PC-3 (cell line): ENCODE data around the gene SESTD1. TPM values are rescaled to one million over a fixed set of nuclear protein-coding genes. Genes with fewer than 3 reads are reported as not detected.

ENCODE experiments used
- ATAC-seq: fragments of 200-7000 bp; cut with Tn5 transposase; 2 replicates; pipeline ENCODE4 v1.9.1; 2020; ENCODE audit warnings: mild to moderate bottlenecking, moderate library complexity
- BruUV-seq: library from RNA; stranded (reverse); fragments of 400-500 nt; replicated peaks from 2 replicates; lab custom pipeline; 2021; lab: Mats Ljungman, UMichigan
- CTCF ChIA-PET: fragments of 300-600 bp; sonication (Branson Sonifier 250); formaldehyde crosslinking; loops from one replicate; lab custom pipeline; 2022; ENCODE audit warnings: antibody characterized with exemption; lab: Charles Lee
- POLR2A ChIA-PET: fragments of 300-600 bp; sonication (Branson Sonifier 250); formaldehyde crosslinking; loops from one replicate; lab custom pipeline; 2022; ENCODE audit warnings: antibody characterized with exemption; ENCODE audit not compliant: unreplicated experiment; lab: Charles Lee
- DNase-seq: peaks from one replicate; pipeline ENCODE4 v3.0.0-alpha.2; 2015
- H2AFZ ChIP-seq: fragments of 300-600 bp; sonication (generic); 2 replicates; pipeline ENCODE4 v1.6.0; 2016; ENCODE audit warnings: antibody characterized with exemption, low read length
- H3F3A ChIP-seq: fragments of 300-600 bp; sonication (generic); one replicate; pipeline ENCODE4 v1.6.0; 2017; ENCODE audit warnings: antibody characterized with exemption, low read length, control low read depth, mild to moderate bottlenecking; ENCODE audit not compliant: unreplicated experiment
- H3K27ac ChIP-seq: fragments of 300-600 bp; sonication (generic); 2 replicates; pipeline ENCODE4 v1.5.1; 2016; ENCODE audit warnings: mild to moderate bottlenecking, low read length
- H3K27me3 ChIP-seq: fragments of 300-600 bp; sonication (generic); 2 replicates; pipeline ENCODE4 v1.6.1; 2016; ENCODE audit warnings: low read length, mixed read lengths
- H3K36me3 ChIP-seq: fragments of 300-600 bp; sonication (generic); 2 replicates; pipeline ENCODE4 v1.6.1; 2016; ENCODE audit warnings: low read depth, mixed run types, low read length, mixed read lengths
- H3K4me1 ChIP-seq: fragments of 300-600 bp; sonication (generic); 2 replicates; pipeline ENCODE4 v1.5.1; 2016; ENCODE audit warnings: low read length; ENCODE audit not compliant: insufficient read depth
- H3K4me2 ChIP-seq: fragments of 300-600 bp; sonication (generic); 2 replicates; pipeline ENCODE4 v1.6.0; 2016; ENCODE audit warnings: low read length
- H3K4me3 ChIP-seq: fragments of 300-600 bp; sonication (generic); 2 replicates; pipeline ENCODE4 v1.5.1; 2016; ENCODE audit warnings: mild to moderate bottlenecking, low read length, mixed read lengths
- H3K79me2 ChIP-seq: fragments of 300-600 bp; sonication (generic); 2 replicates; pipeline ENCODE4 v1.6.1; 2017; ENCODE audit warnings: low read length, mixed read lengths
- H3K9ac ChIP-seq: fragments of 300-600 bp; sonication (generic); 2 replicates; pipeline ENCODE4 v1.6.0; 2016; ENCODE audit warnings: mild to moderate bottlenecking, low read length
- H3K9me2 ChIP-seq: fragments of 300-600 bp; sonication (generic); replicated peaks from 2 replicates; pipeline ENCODE4 v1.6.1; 2016; ENCODE audit warnings: mixed run types, low read length, mixed read lengths
- H3K9me3 ChIP-seq: fragments of 300-600 bp; sonication (generic); 2 replicates; pipeline ENCODE4 v1.6.1; 2016; ENCODE audit warnings: low read length, mixed read lengths
- H4K20me1 ChIP-seq: fragments of 300-600 bp; sonication (generic); 2 replicates; pipeline ENCODE4 v1.6.1; 2016; ENCODE audit warnings: low read length, mixed read lengths
- EZH2 ChIP-seq: fragments of 300-600 bp; sonication (generic); IDR thresholded peaks from one replicate; pipeline ENCODE4 v1.6.1; 2017; ENCODE audit warnings: antibody characterized with exemption, mild to moderate bottlenecking, low read length; ENCODE audit not compliant: unreplicated experiment
- EZH2phosphoT487 ChIP-seq: fragments of 300-600 bp; sonication (generic); IDR thresholded peaks from 2 replicates; pipeline ENCODE4 v1.6.1; 2018; ENCODE audit warnings: mild to moderate bottlenecking, antibody characterized with exemption, low read length, borderline replicate concordance
- intact Hi-C: fragments of 100-400 bp; cut with micrococcal nuclease; formaldehyde crosslinking; loops from 2 replicates; pipeline ENCODE4 v1.9.0; 2023
- total RNA-seq: library from RNA; depleted of rRNA; stranded (reverse); fragments of >200 nt; gene quantifications from 2 replicates; pipeline ENCODE4 v1.2.3, GENCODE V29; 2014
- TF ChIP-seq, protein P1 (sequence below): fragments of 300-600 bp; sonication (generic); conservative IDR thresholded peaks from 2 replicates; pipeline ENCODE4 v1.5.1; 2017; ENCODE audit warnings: antibody characterized with exemption, low read depth, mild to moderate bottlenecking, low read length

The SESTD1 gene
- total RNA-seq, 1 experiment from 2014 or later, result 12.2 TPM

DNA sequence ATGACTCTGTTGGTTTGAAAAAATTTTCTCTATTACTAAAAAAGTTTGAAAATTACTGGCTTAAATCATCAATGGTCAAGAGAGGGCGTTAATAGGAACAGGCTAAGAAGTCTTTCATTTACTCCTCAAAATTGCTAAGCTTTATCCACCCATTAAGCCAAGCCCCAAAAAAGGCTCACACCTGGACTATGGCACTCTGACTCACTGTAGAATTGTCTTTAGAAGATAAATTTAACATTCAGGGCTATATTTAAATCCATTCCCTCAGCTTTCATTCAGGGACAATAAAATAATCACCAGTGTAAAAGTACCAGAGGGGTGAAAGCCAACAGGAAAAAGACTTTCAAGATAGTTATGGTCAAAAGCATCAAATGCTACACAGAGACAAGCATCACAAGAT lies 80.0 kb downstream of the SESTD1 start:
- ChIA-PET CTCF (no interaction called here), POLR2A (no interaction called here)
- no peaks in the 10 kb centered on the region for H3K4me1 ChIP-seq
- H3K27ac ChIP-seq, result no peak overlapping the region
- H3K27me3 ChIP-seq, result no peaks in the 10 kb centered on the region
- H3K36me3 ChIP-seq, result no peaks in the 10 kb centered on the region
- H3K9me3 ChIP-seq, result no peaks in the 10 kb centered on the region
- peaks cover 23% of the 10 kb centered on the region for H3K79me2 ChIP-seq
- intact Hi-C loops, result no loop called here
- H4K20me1 ChIP-seq, result no peaks in the 10 kb centered on the region
- no peak overlapping the region for H2AFZ ChIP-seq
- no TSS peak for BruUV-seq
- no peak overlapping the region for H3K9ac ChIP-seq
- DNase-seq (no peak), ATAC-seq (no peak)
- no peak overlapping the region for H3K4me2 ChIP-seq
- H3K4me3 ChIP-seq, result no peak overlapping the region
- H3F3A ChIP-seq, result no peaks in the 10 kb centered on the region
- TF ChIP-seq EZH2 (no peak), EZH2phosphoT487 (no peak)
- TF ChIP-seq, protein P1, sequence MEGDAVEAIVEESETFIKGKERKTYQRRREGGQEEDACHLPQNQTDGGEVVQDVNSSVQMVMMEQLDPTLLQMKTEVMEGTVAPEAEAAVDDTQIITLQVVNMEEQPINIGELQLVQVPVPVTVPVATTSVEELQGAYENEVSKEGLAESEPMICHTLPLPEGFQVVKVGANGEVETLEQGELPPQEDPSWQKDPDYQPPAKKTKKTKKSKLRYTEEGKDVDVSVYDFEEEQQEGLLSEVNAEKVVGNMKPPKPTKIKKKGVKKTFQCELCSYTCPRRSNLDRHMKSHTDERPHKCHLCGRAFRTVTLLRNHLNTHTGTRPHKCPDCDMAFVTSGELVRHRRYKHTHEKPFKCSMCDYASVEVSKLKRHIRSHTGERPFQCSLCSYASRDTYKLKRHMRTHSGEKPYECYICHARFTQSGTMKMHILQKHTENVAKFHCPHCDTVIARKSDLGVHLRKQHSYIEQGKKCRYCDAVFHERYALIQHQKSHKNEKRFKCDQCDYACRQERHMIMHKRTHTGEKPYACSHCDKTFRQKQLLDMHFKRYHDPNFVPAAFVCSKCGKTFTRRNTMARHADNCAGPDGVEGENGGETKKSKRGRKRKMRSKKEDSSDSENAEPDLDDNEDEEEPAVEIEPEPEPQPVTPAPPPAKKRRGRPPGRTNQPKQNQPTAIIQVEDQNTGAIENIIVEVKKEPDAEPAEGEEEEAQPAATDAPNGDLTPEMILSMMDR, result no peak
- no peaks in the 10 kb centered on the region for H3K9me2 ChIP-seq

DNA sequence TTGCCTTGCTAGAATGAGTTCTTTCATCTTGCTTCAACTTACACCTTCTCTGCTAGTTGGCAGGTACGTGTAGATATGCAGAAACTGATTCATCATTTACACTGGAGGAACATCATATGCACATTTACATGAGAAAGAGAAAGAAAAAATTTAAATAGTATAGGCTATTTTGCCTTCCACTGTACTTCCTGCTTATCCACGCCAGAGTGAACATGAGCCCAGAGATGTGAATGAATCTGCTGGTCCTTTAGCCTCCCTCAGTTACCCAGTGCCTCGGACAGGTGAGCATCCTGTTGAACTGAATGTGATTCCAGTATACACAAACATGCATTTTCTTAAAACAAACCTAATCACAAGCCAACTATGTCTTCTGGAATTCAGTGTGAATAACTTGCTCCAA lies 83.6 kb downstream of the SESTD1 start:
- ChIA-PET CTCF (no interaction called here), POLR2A (no interaction called here)
- Histone ChIP-seq H4K20me1 (no peaks in the 10 kb centered on the region), H3K79me2 (peaks cover under 1% of the 10 kb centered on the region; the same call in 1 of the 2 replicates), H3K9ac (no peak overlapping the region), H2AFZ (no peak overlapping the region), H3F3A (no peaks in the 10 kb centered on the region), H3K4me3 (no peak overlapping the region), H3K27ac (no peak overlapping the region), H3K4me2 (no peak overlapping the region), H3K9me3 (no peaks in the 10 kb centered on the region), H3K27me3 (no peaks in the 10 kb centered on the region), H3K36me3 (no peaks in the 10 kb centered on the region; the same call in 1 of the 2 replicates), H3K9me2 (no peaks in the 10 kb centered on the region), H3K4me1 (no peaks in the 10 kb centered on the region)
- ATAC-seq (no peak), DNase-seq (peak; percentile 0)
- TF ChIP-seq EZH2 (no peak), EZH2phosphoT487 (no peak)
- TF ChIP-seq, protein P1, result no peak
- intact Hi-C loops, result no loop called here
- no TSS peak for BruUV-seq

DNA sequence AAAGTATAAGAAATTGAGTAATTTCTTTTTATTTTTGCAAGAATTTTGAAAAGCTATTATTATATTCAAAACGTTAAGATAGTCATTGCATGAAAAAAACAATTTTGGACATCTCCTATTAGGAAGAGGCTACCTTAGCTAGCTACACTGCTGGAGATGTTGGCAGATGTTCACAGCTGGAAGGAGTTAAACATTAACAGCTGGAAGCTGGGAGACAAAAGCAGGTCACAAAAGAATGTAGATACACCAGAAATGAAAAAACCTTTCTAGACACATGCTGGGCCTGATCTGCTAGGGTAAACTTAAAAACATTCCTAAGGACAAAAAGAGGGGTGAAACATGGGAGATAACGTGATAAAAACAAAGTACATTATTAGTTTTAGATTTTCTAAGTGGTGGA lies 84.4 kb downstream of the SESTD1 start:
- no peak for ATAC-seq
- BruUV-seq, result no TSS peak

More for the DNA sequence above, 84.4 kb downstream of the SESTD1 start:
- Histone ChIP-seq H2AFZ (no peak overlapping the region), H3K9ac (no peak overlapping the region), H3K4me1 (no peaks in the 10 kb centered on the region), H3K9me3 (no peaks in the 10 kb centered on the region), H3K27me3 (no peaks in the 10 kb centered on the region), H4K20me1 (no peaks in the 10 kb centered on the region), H3F3A (no peaks in the 10 kb centered on the region), H3K9me2 (no peaks in the 10 kb centered on the region), H3K79me2 (no peaks in the 10 kb centered on the region), H3K4me3 (no peak overlapping the region), H3K27ac (no peak overlapping the region), H3K4me2 (no peak overlapping the region), H3K36me3 (no peaks in the 10 kb centered on the region; the same call in 1 of the 2 replicates)
- CTCF ChIA-PET, result no interaction called here
- no peak for DNase-seq
- TF ChIP-seq EZH2, result no peak
- TF ChIP-seq, protein P1, result no peak
- no peak for TF ChIP-seq EZH2phosphoT487
- POLR2A ChIA-PET, result no interaction called here
- intact Hi-C loops, result no loop called here
